ENCODE results near the gene ITGA2. TPM values are rescaled to one million over a fixed set of nuclear protein-coding genes. Genes with fewer than 3 reads are reported as not detected.

ITGA2 gene
- total RNA-seq, 1 experiment from 2014 or later: 76.0 TPM

- DNase-seq (ENCODE audit: low read depth): no peak
Measured at GRCh38 chr5:53055365-53055764, 66.2 kb downstream of the ITGA2 start.

GRCh38 chr5:53059281-53059680, 70.1 kb downstream of the ITGA2 start:
- peak; percentile 7 for DNase-seq (ENCODE audit: low read depth)

- no peak for DNase-seq (ENCODE audit: low read depth)
Measured at GRCh38 chr5:53063176-53063575, 74.0 kb downstream of the ITGA2 start.

- no peak for DNase-seq (ENCODE audit: low read depth)
Measured at GRCh38 chr5:53063791-53064190, 74.6 kb downstream of the ITGA2 start.

GRCh38 chr5:53066088-53066487, 76.9 kb downstream of the ITGA2 start:
- no peak for DNase-seq (ENCODE audit: low read depth)

GRCh38 chr5:53067641-53068040, 78.5 kb downstream of the ITGA2 start:
- DNase-seq (ENCODE audit: low read depth): peak; percentile 20

GRCh38 chr5:53068291-53068836, 79.2 kb downstream of the ITGA2 start:
- no peak for DNase-seq (ENCODE audit: low read depth)

GRCh38 chr5:53069626-53070025, 80.5 kb downstream of the ITGA2 start:
- DNase-seq (ENCODE audit: low read depth): peak; percentile 97

GRCh38 chr5:53071298-53071697, 82.1 kb downstream of the ITGA2 start:
- no peak for DNase-seq (ENCODE audit: low read depth)

GRCh38 chr5:53071738-53072137, 82.6 kb downstream of the ITGA2 start:
- DNase-seq (ENCODE audit: low read depth): no peak

GRCh38 chr5:53073348-53073747, 84.2 kb downstream of the ITGA2 start:
- no peak for DNase-seq (ENCODE audit: low read depth)

GRCh38 chr5:53076014-53076583, 86.9 kb downstream of the ITGA2 start:
- no peak for DNase-seq (ENCODE audit: low read depth)

GRCh38 chr5:53080271-53080670, 91.1 kb downstream of the ITGA2 start:
- DNase-seq (ENCODE audit: low read depth): no peak

- DNase-seq (ENCODE audit: low read depth): no peak
Measured at GRCh38 chr5:53083927-53084326, 94.8 kb downstream of the ITGA2 start.

GRCh38 chr5:53084546-53085255, 95.5 kb downstream of the ITGA2 start:
- no peak for DNase-seq (ENCODE audit: low read depth)

- DNase-seq (ENCODE audit: low read depth): no peak
Measured at GRCh38 chr5:53087171-53087570, 98.0 kb downstream of the ITGA2 start.

- DNase-seq (ENCODE audit: low read depth): peak; percentile 8
Measured at GRCh38 chr5:53087621-53088121, 98.5 kb downstream of the ITGA2 start.

- DNase-seq (ENCODE audit: low read depth): no peak
Measured at GRCh38 chr5:53089481-53089991, 100.4 kb downstream of the ITGA2 start.

GRCh38 chr5:53090229-53090628, 101.1 kb downstream of the ITGA2 start:
- no peak for DNase-seq (ENCODE audit: low read depth)

- DNase-seq (ENCODE audit: low read depth): peak; percentile 84
Measured at GRCh38 chr5:53091289-53091688, 102.1 kb downstream of the ITGA2 start.

GRCh38 chr5:53092242-53092641, 103.1 kb downstream of the ITGA2 start:
- no peak for DNase-seq (ENCODE audit: low read depth)

- DNase-seq (ENCODE audit: low read depth): no peak
Measured at GRCh38 chr5:53095217-53095616, 106.1 kb downstream of the ITGA2 start.

All from HT1080 (cell line).